ENCODE data around the gene CORO2B.
"Not testable (repeated sequence)": the region's sequence is repeated elsewhere in the genome, so short reads cannot be mapped to it uniquely, and the experiment has no call there.

CORO2B gene

GRCh38 chr15:68726246-68726645 is 147.5 kb downstream of the CORO2B start:
- DNase-seq (ENCODE audit: low read depth in 3 of 3) = no peak

- DNase-seq (ENCODE audit: low read depth in 3 of 3) = no peak
These were observed 151.1 kb downstream of the CORO2B start for GRCh38 chr15:68729789-68730411.

- DNase-seq (ENCODE audit: low read depth in 3 of 3) = no peak
These were observed 151.7 kb downstream of the CORO2B start for GRCh38 chr15:68730471-68730919.

GRCh38 chr15:68730976-68731897 is 152.4 kb downstream of the CORO2B start:
- DNase-seq (ENCODE audit: low read depth in 3 of 3) = no peak

- no peak for DNase-seq (ENCODE audit: low read depth in 3 of 3)
These were observed 153.7 kb downstream of the CORO2B start for GRCh38 chr15:68732451-68732850.

GRCh38 chr15:68733666-68734065 is 154.9 kb downstream of the CORO2B start:
- DNase-seq (ENCODE audit: low read depth in 3 of 3) = no peak

GRCh38 chr15:68734352-68734751 is 155.6 kb downstream of the CORO2B start:
- no peak for DNase-seq (ENCODE audit: low read depth in 3 of 3)

- DNase-seq (ENCODE audit: low read depth in 3 of 3) = no peak
These were observed 156.1 kb downstream of the CORO2B start for GRCh38 chr15:68734881-68735280.

- no peak for DNase-seq (ENCODE audit: low read depth in 3 of 3)
These were observed 156.8 kb downstream of the CORO2B start for GRCh38 chr15:68735610-68736009.

GRCh38 chr15:68739390-68740080 is 160.7 kb downstream of the CORO2B start:
- DNase-seq (ENCODE audit: low read depth in 3 of 3) = no peak

- no peak for DNase-seq (ENCODE audit: low read depth in 3 of 3)
These were observed 164.5 kb downstream of the CORO2B start for GRCh38 chr15:68743256-68743655.

- no peak for DNase-seq (ENCODE audit: low read depth in 3 of 3)
These were observed 170.6 kb downstream of the CORO2B start for GRCh38 chr15:68749365-68749764.

GRCh38 chr15:68749793-68750192 is 171.0 kb downstream of the CORO2B start:
- no peak for DNase-seq (ENCODE audit: low read depth in 3 of 3)

- no peak for DNase-seq (ENCODE audit: low read depth in 3 of 3)
These were observed 172.8 kb downstream of the CORO2B start for GRCh38 chr15:68751622-68752021.

GRCh38 chr15:68755731-68756130 is 176.9 kb downstream of the CORO2B start:
- DNase-seq (ENCODE audit: low read depth in 3 of 3) = no peak

- not testable (repeated sequence) for DNase-seq (ENCODE audit: low read depth in 3 of 3)
These were observed 181.3 kb downstream of the CORO2B start for GRCh38 chr15:68759982-68760579.

GRCh38 chr15:68763063-68763462 is 184.3 kb downstream of the CORO2B start:
- DNase-seq (ENCODE audit: low read depth in 3 of 3) = no peak

- no peak for DNase-seq (ENCODE audit: low read depth in 3 of 3)
These were observed 185.3 kb downstream of the CORO2B start for GRCh38 chr15:68764090-68764489.

GRCh38 chr15:68765602-68766368 is 187.0 kb downstream of the CORO2B start:
- DNase-seq (ENCODE audit: low read depth in 3 of 3) = no peak

- no peak for DNase-seq (ENCODE audit: low read depth in 3 of 3)
These were observed 189.0 kb downstream of the CORO2B start for GRCh38 chr15:68767833-68768232.

GRCh38 chr15:68768321-68768720 is 189.5 kb downstream of the CORO2B start:
- no peak for DNase-seq (ENCODE audit: low read depth in 3 of 3)
